SU-DHL-6 (cell line): ENCODE data around the gene HCCS.
A peak's percentile ranks its signal among the peaks of the same experiment; 100 is the strongest.
"Not testable (repeated sequence)": the region's sequence is repeated elsewhere in the genome, so short reads cannot be mapped to it uniquely, and the experiment has no call there.

Experiments
- H2AFZ ChIP-seq: fragments of 200-600 bp; sonication (generic); 2 replicates; pipeline ENCODE4 v1.6.1; 2014; ENCODE audit warnings: low read depth, mild to moderate bottlenecking, moderate library complexity, mixed read lengths, antibody characterized with exemption, low read length; ENCODE audit not compliant: severe bottlenecking
- H3F3A ChIP-seq: fragments of 200-600 bp; shearing (Covaris generic); 2 replicates; pipeline ENCODE4 v1.6.0; 2016; ENCODE audit warnings: antibody characterized with exemption, mild to moderate bottlenecking; ENCODE audit not compliant: insufficient read depth
- H3K27ac ChIP-seq: fragments of 200-600 bp; sonication (generic); 2 replicates; pipeline ENCODE4 v1.5.1; 2016; ENCODE audit warnings: low read depth, mild to moderate bottlenecking, low read length, moderate library complexity, mixed read lengths
- H3K27me3 ChIP-seq: fragments of 200-600 bp; sonication (generic), shearing (Covaris generic); 2 replicates; pipeline ENCODE4 v1.6.0; 2014; ENCODE audit warnings: mild to moderate bottlenecking, low read length
- H3K36me3 ChIP-seq: fragments of 200-600 bp; sonication (generic); 2 replicates; pipeline ENCODE4 v1.6.1; 2014; ENCODE audit warnings: mild to moderate bottlenecking, low read length, mixed read lengths
- H3K4me2 ChIP-seq: fragments of 300-600, 200-600 bp; shearing (Covaris generic), sonication (generic); 2 replicates; pipeline ENCODE4 v1.6.0; 2014; ENCODE audit warnings: low read length, low read depth, mild to moderate bottlenecking; ENCODE audit not compliant: poor library complexity, severe bottlenecking
- H3K4me3 ChIP-seq: fragments of 200-600 bp; sonication (generic); 2 replicates; pipeline ENCODE4 v1.5.1; 2014; ENCODE audit warnings: antibody characterized with exemption, low read length, mild to moderate bottlenecking, mixed read lengths; ENCODE audit not compliant: insufficient read depth, poor library complexity, severe bottlenecking
- H3K79me2 ChIP-seq: fragments of 200-600 bp; sonication (generic); 2 replicates; pipeline ENCODE4 v1.6.1; 2014; ENCODE audit warnings: mild to moderate bottlenecking, low read length, moderate library complexity; ENCODE audit not compliant: insufficient read depth
- H3K9ac ChIP-seq: fragments of 200-600 bp; sonication (generic); 2 replicates; pipeline ENCODE4 v1.7.0; 2014; ENCODE audit warnings: mild to moderate bottlenecking, low read length
- H3K9me2 ChIP-seq: fragments of 200-600 bp; sonication (generic); replicated peaks from 2 replicates; pipeline ENCODE4 v1.6.1; 2014; ENCODE audit warnings: low read length; ENCODE audit not compliant: insufficient read depth
- H3K9me3 ChIP-seq: fragments of 200-600 bp; sonication (generic); 2 replicates; pipeline ENCODE4 v1.6.1; 2014; ENCODE audit warnings: low read length, mixed read lengths; ENCODE audit not compliant: insufficient read depth
- H4K20me1 ChIP-seq: fragments of 200-600 bp; sonication (generic); 2 replicates; pipeline ENCODE4 v1.6.1; 2014; ENCODE audit warnings: low read depth, mild to moderate bottlenecking, antibody characterized with exemption, low read length, moderate library complexity, mixed read lengths
- EZH2phosphoT487 ChIP-seq: fragments of 200-600 bp; sonication (generic), shearing (Covaris generic); conservative IDR thresholded peaks from 2 replicates; pipeline ENCODE4 v1.6.1; 2018; ENCODE audit warnings: mild to moderate bottlenecking, antibody characterized with exemption, low read length, moderate library complexity, mixed read lengths
- TF ChIP-seq, protein P1 (sequence below): fragments of 200-600 bp; sonication (generic); IDR thresholded peaks from one replicate; pipeline ENCODE4 v1.5.1; 2017; ENCODE audit warnings: antibody characterized with exemption, mild to moderate bottlenecking, low read length, moderate library complexity; ENCODE audit not compliant: insufficient read depth, poor library complexity, severe bottlenecking

The HCCS gene

GRCh38 chrX:11113731-11114130 is 2.6 kb downstream of the HCCS start:
- H3K4me2 ChIP-seq = peak overlapping the region; percentile 10
- H3K79me2 ChIP-seq = peaks cover 29% of the 10 kb centered on the region
- no peaks in the 10 kb centered on the region for H3F3A ChIP-seq
- no peak overlapping the region for H3K9ac ChIP-seq
- no peak overlapping the region for H3K27ac ChIP-seq
- no peak for TF ChIP-seq EZH2phosphoT487
- TF ChIP-seq, protein P1, sequence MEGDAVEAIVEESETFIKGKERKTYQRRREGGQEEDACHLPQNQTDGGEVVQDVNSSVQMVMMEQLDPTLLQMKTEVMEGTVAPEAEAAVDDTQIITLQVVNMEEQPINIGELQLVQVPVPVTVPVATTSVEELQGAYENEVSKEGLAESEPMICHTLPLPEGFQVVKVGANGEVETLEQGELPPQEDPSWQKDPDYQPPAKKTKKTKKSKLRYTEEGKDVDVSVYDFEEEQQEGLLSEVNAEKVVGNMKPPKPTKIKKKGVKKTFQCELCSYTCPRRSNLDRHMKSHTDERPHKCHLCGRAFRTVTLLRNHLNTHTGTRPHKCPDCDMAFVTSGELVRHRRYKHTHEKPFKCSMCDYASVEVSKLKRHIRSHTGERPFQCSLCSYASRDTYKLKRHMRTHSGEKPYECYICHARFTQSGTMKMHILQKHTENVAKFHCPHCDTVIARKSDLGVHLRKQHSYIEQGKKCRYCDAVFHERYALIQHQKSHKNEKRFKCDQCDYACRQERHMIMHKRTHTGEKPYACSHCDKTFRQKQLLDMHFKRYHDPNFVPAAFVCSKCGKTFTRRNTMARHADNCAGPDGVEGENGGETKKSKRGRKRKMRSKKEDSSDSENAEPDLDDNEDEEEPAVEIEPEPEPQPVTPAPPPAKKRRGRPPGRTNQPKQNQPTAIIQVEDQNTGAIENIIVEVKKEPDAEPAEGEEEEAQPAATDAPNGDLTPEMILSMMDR = no peak
- H3K9me3 ChIP-seq = no peaks in the 10 kb centered on the region
- no peaks in the 10 kb centered on the region for H3K9me2 ChIP-seq
- no peak overlapping the region for H3K4me3 ChIP-seq
- H4K20me1 ChIP-seq = no peaks in the 10 kb centered on the region; the same call in 1 of the 2 replicates
- 0 out of 2 replicates have a peak, but pooled peaks cover 3% of the 10 kb centered on the region for H3K36me3 ChIP-seq
- H2AFZ ChIP-seq = no peak overlapping the region
- no peaks in the 10 kb centered on the region for H3K27me3 ChIP-seq

GRCh38 chrX:11117745-11118144 is 6.6 kb downstream of the HCCS start:
- Histone ChIP-seq H3K27ac (no peak overlapping the region), H3K9me3 (no peaks in the 10 kb centered on the region), H3K4me3 (no peak overlapping the region), H3K79me2 (peaks cover 10% of the 10 kb centered on the region), H3F3A (no peaks in the 10 kb centered on the region), H3K9me2 (no peaks in the 10 kb centered on the region), H3K9ac (no peak overlapping the region), H3K27me3 (no peaks in the 10 kb centered on the region), H4K20me1 (no peaks in the 10 kb centered on the region), H3K4me2 (no peak overlapping the region), H3K36me3 (peaks cover 5% of the 10 kb centered on the region; the same call in 1 of the 2 replicates), H2AFZ (no peak overlapping the region)
- TF ChIP-seq, protein P1 = no peak
- TF ChIP-seq EZH2phosphoT487 = no peak

GRCh38 chrX:11119313-11119943 is 8.3 kb downstream of the HCCS start:
- no peaks in the 10 kb centered on the region for H3K9me3 ChIP-seq
- H3F3A ChIP-seq = no peaks in the 10 kb centered on the region
- H3K27ac ChIP-seq = no peak overlapping the region
- no peak overlapping the region for H3K4me2 ChIP-seq
- H3K27me3 ChIP-seq = no peaks in the 10 kb centered on the region
- 0 out of 2 replicates have a peak, but pooled peaks cover under 1% of the 10 kb centered on the region for H3K79me2 ChIP-seq
- H3K36me3 ChIP-seq = peaks cover 5% of the 10 kb centered on the region; the same call in 1 of the 2 replicates
- TF ChIP-seq, protein P1 = no peak
- TF ChIP-seq EZH2phosphoT487 = no peak
- no peak overlapping the region for H3K9ac ChIP-seq
- H4K20me1 ChIP-seq = no peaks in the 10 kb centered on the region
- H3K9me2 ChIP-seq = no peaks in the 10 kb centered on the region
- H3K4me3 ChIP-seq = no peak overlapping the region
- no peak overlapping the region for H2AFZ ChIP-seq

DNA sequence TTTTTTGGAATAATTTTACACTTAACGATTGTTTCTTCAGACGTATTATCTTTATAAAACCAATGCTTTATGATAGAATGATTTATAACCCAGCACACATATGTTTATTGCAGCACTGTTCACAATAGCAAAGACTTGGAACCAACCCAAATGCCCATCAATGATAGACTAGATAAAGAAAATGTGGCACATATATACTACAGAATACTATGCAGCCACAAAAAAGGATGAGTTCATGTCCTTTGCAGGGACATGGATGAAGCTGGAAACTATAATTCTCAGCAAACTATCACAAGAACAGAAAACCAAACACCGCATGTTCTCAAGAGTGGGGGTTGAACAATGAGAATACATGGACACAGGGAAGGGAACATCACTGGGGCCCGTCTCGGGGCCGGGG is 12.0 kb downstream of the HCCS start:
- not testable (repeated sequence) for H4K20me1 ChIP-seq, H3K4me2 ChIP-seq, H3F3A ChIP-seq, H3K4me3 ChIP-seq, H3K27ac ChIP-seq, H3K36me3 ChIP-seq, H3K9me2 ChIP-seq, H3K79me2 ChIP-seq, H3K9me3 ChIP-seq, H3K9ac ChIP-seq, H2AFZ ChIP-seq, H3K27me3 ChIP-seq
